Measurements from ENCODE around the gene SNX10. TPM values are rescaled to one million over a fixed set of nuclear protein-coding genes. Genes with fewer than 3 reads are reported as not detected.
A peak's percentile ranks its signal among the peaks of the same experiment; 100 is the strongest.

The SNX10 gene
- total RNA-seq, 1 donor from 2014 or later, result 5.2 TPM

DNA sequence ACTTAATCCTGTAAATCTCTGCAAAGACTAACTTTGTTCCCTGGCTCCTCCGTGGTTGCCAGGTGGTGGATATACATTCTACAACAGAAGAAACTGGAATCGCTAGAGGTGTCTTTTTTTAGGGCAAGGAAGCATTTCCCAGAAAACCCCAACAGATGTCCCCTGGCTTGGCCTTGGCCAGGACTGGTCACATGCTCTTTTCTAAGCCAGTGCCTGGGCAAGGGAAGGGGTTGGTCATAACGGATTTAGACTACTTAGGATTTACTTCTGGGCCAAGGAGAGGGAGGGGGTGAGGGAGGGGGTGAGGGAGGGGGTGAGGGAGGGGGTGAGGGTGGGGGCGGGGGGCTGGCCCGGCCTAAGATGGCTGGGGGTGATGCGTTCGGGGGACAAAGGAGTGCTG lies 105.7 kb downstream of the SNX10 start:
- intact Hi-C loops (cut with DNase I), result no loop called here
- DNase-seq (ENCODE audit: extremely low spot score in 2 of 2), result no peak

DNA sequence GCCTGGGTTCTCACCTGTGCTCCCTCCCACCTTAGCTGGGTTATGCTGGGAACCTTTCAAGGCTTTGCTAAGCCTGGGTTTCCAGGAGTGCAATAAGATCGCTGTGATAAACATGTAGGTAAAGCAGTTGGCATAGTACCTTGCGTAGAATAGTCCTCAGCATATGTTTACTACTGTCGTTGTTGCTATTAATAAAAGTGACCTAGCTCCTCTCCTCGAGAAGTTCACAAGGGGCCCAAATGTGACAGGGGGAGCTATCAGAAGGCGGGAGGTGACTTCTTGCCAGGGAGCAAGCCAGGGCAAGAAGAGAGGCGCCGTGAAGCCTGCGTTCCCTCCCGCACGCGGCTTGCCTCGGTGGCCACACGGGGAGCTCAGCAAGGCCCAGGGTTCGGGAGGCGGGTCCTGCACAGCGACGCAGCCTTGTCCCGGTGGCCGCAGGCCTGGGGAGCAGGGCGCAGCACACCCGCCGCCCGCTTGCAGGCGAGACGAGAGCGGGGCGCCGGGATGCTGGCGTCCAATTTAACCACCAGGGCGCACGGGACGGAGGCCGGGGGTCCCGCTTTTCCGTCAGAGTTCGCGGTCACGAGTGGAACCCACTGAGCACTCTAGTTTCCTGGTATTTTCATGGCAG lies 106.2 kb downstream of the SNX10 start:
- peak overlapping the region; percentile 58 to 59 for H3K4me3 ChIP-seq
- H3K27me3 ChIP-seq, result no peaks in the 10 kb centered on the region
- H3K36me3 ChIP-seq, result no peaks in the 10 kb centered on the region
- peak overlapping the region; percentile 73 for H3K27ac ChIP-seq
- H3K9me3 ChIP-seq, result no peaks in the 10 kb centered on the region
- no peak for DNase-seq (ENCODE audit: extremely low spot score in 2 of 2)
- intact Hi-C loops (cut with DNase I), result no loop called here
- TF ChIP-seq, protein P1, sequence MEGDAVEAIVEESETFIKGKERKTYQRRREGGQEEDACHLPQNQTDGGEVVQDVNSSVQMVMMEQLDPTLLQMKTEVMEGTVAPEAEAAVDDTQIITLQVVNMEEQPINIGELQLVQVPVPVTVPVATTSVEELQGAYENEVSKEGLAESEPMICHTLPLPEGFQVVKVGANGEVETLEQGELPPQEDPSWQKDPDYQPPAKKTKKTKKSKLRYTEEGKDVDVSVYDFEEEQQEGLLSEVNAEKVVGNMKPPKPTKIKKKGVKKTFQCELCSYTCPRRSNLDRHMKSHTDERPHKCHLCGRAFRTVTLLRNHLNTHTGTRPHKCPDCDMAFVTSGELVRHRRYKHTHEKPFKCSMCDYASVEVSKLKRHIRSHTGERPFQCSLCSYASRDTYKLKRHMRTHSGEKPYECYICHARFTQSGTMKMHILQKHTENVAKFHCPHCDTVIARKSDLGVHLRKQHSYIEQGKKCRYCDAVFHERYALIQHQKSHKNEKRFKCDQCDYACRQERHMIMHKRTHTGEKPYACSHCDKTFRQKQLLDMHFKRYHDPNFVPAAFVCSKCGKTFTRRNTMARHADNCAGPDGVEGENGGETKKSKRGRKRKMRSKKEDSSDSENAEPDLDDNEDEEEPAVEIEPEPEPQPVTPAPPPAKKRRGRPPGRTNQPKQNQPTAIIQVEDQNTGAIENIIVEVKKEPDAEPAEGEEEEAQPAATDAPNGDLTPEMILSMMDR (IDR thresholded peaks at IDR 0.05), result no peak
- TF ChIP-seq POLR2AphosphoS5 (IDR thresholded peaks at IDR 0.05; ENCODE audit: insufficient read depth in 1 of 2, low read depth in 1 of 2) (peak in 1 of 2 donors; percentile 37), POLR2A (IDR thresholded peaks at IDR 0.05) (no peak)
- H3K4me1 ChIP-seq, result peaks cover 16% of the 10 kb centered on the region

More for the DNA sequence above, 105.7 kb downstream of the SNX10 start:
- no peaks in the 10 kb centered on the region for H3K9me3 ChIP-seq
- peak overlapping the region; percentile 73 for H3K27ac ChIP-seq
- H3K4me1 ChIP-seq, result peaks cover 16% of the 10 kb centered on the region
- TF ChIP-seq, protein P1 (IDR thresholded peaks at IDR 0.05), result no peak
- TF ChIP-seq POLR2A (IDR thresholded peaks at IDR 0.05) (no peak), POLR2AphosphoS5 (IDR thresholded peaks at IDR 0.05; ENCODE audit: insufficient read depth in 1 of 2, low read depth in 1 of 2) (no peak)
- H3K27me3 ChIP-seq, result no peaks in the 10 kb centered on the region
- peak overlapping the region in 1 of 2 donors; percentile 59 for H3K4me3 ChIP-seq
- H3K36me3 ChIP-seq, result no peaks in the 10 kb centered on the region

DNA sequence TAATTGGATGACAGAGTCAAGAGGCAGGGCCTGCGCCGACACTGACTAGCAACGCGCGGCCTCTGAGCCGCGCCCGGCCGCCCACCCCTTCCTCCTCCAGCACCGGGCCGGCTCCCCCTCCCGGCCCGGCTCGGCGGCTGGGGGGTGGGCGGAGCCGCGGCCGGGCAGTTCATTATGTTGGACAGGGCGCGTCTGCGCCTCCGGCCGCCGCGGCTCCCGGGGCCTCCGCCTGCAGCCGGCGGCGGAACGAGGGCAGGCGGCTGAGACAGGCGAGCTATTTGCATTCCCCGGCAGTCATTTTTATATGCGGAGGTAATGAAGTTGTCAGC lies 106.7 kb downstream of the SNX10 start:
- Histone ChIP-seq H3K36me3 (no peaks in the 10 kb centered on the region), H3K27me3 (no peaks in the 10 kb centered on the region), H3K9me3 (no peaks in the 10 kb centered on the region), H3K4me1 (peaks cover 16% of the 10 kb centered on the region), H3K4me3 (peak overlapping the region; percentile 58 to 59), H3K27ac (peak overlapping the region; percentile 73)
- no peak for DNase-seq (ENCODE audit: extremely low spot score in 2 of 2)
- intact Hi-C loops (cut with DNase I), result no loop called here
- TF ChIP-seq POLR2A (IDR thresholded peaks at IDR 0.05) (no peak), POLR2AphosphoS5 (IDR thresholded peaks at IDR 0.05; ENCODE audit: insufficient read depth in 1 of 2, low read depth in 1 of 2) (no peak)
- TF ChIP-seq, protein P1 (IDR thresholded peaks at IDR 0.05), result no peak

DNA sequence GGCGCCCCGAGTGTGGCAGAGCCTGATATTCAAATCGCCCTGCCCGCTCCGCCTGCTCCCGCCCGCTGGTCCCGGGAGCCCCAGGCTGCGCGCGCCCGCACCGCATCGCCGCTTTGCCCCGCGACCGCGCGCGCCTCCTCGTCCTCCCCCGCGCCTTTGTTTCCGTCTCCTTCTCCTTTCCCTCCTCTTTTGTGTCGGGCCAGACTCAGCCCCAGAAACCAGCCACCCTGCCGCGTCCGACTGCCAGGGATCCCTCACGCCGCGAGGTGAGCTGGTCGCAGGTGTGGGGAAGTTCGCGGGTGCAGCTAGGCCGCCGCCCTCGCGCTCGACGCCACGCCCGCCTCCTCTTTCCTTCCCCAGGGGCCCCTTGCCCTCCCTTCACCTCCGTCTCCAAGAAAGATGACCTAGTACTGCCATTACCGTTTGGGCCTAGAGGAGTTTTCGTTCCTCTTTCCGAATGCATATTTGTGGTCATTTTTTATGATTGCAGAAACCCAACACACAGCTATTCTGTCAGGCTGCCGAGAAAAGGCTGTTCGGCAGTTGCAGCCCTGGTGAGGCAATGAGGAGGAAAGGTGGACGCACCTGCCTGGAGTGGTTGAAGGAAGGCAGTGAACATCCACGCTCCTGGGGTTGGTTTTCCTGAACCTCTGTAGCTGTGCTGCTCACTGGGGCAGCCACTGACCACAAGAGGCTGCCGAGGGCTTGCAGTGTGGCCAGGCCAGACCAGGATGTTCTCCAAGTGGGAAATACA lies 107.3 kb downstream of the SNX10 start:
- H3K27me3 ChIP-seq, result no peaks in the 10 kb centered on the region

More for the DNA sequence above, 107.3 kb downstream of the SNX10 start:
- Histone ChIP-seq H3K9me3 (no peaks in the 10 kb centered on the region), H3K27ac (peak overlapping the region; percentile 73), H3K36me3 (no peaks in the 10 kb centered on the region), H3K4me1 (peaks cover 16% of the 10 kb centered on the region), H3K4me3 (peak overlapping the region; percentile 58 to 59)
- no peak for DNase-seq (ENCODE audit: extremely low spot score in 2 of 2)
- no peak for TF ChIP-seq POLR2AphosphoS5 (IDR thresholded peaks at IDR 0.05; ENCODE audit: insufficient read depth in 1 of 2, low read depth in 1 of 2)
- no peak for TF ChIP-seq POLR2A (IDR thresholded peaks at IDR 0.05)
- TF ChIP-seq, protein P1 (IDR thresholded peaks at IDR 0.05), result no peak
- intact Hi-C loops (cut with DNase I), result no loop called here
